Endothelial cell of umbilical vein (primary cell): Measurements from ENCODE around the gene CHRM4. TPM values are rescaled to one million over a fixed set of nuclear protein-coding genes. Genes with fewer than 3 reads are reported as not detected.

ENCODE experiments used
- BruUV-seq: library from RNA; stranded (reverse); fragments of 400-500 nt; replicated peaks from 2 replicates; lab custom pipeline; 2021; lab: Mats Ljungman, UMichigan
- CTCF ChIA-PET: fragments of 300-600, 350-600 bp; sonication (Branson Sonifier 250); formaldehyde crosslinking; loops from one replicate; lab custom pipeline; 2021; ENCODE audit warnings: antibody characterized with exemption, inconsistent platforms; lab: Charles Lee
- POLR2A ChIA-PET: fragments of 300-600, 350-600 bp; sonication (Branson Sonifier 250); formaldehyde crosslinking; loops from one replicate; lab custom pipeline; 2021; ENCODE audit warnings: antibody characterized with exemption, inconsistent platforms; lab: Charles Lee
- DNase-seq: peaks from one replicate; pipeline ENCODE4 v3.0.0-alpha.2; 2011; ENCODE audit warnings: low read depth, low spot score
- FAIRE-seq: peaks from 2 replicates; lab custom pipeline; 2011; peaks lifted over from hg19 to GRCh38; lab: Jason Lieb, UNC
- H2AFZ ChIP-seq: 2 replicates; pipeline ENCODE4 v1.6.0; 2012; ENCODE audit warnings: low read depth, low read length, control low read depth, inconsistent platforms
- H3K27ac ChIP-seq: 2 replicates; pipeline ENCODE4 v1.5.1; 2011; ENCODE audit warnings: low read depth, mild to moderate bottlenecking, control low read depth, low read length, moderate library complexity; ENCODE audit not compliant: insufficient read depth
- H3K27me3 ChIP-seq, 2 experiments: 2 replicates each; pipeline versions ENCODE4 v1.6.0 to v1.6.1; 2011; ENCODE audit warnings: low read length in 2 of 2, mixed read lengths in 1 of 2; ENCODE audit not compliant: control insufficient read depth in 2 of 2, insufficient read depth in 2 of 2
- H3K36me3 ChIP-seq, 2 experiments: 2 replicates in 1 of 2; 3 replicates in 1 of 2; pipeline ENCODE4 v1.5.1; 2011; ENCODE audit warnings: low read length in 2 of 2, mild to moderate bottlenecking in 1 of 2, moderate library complexity in 1 of 2; ENCODE audit not compliant: control insufficient read depth in 2 of 2, insufficient read depth in 2 of 2; ENCODE audit errors: extremely low read depth in 1 of 2
- H3K4me1 ChIP-seq: 3 replicates; pipeline ENCODE4 v1.5.1; 2011; ENCODE audit warnings: mild to moderate bottlenecking, low read length; ENCODE audit not compliant: control insufficient read depth, insufficient read depth; ENCODE audit errors: extremely low read depth
- H3K4me2 ChIP-seq: 2 replicates; pipeline ENCODE4 v1.6.1; 2011; ENCODE audit warnings: low read length, control low read depth, mixed read lengths; ENCODE audit not compliant: insufficient read depth
- H3K4me3 ChIP-seq, 3 experiments: fragments of 200-600 bp in 1 of 3; sonication (generic), shearing (Covaris generic) in 1 of 3; replicated peaks in 1 of 3; 2 replicates each; pipeline ENCODE4 v1.5.1; 2011 to 2016; ENCODE audit warnings: control low read depth in 3 of 3, low read length in 3 of 3, mild to moderate bottlenecking in 2 of 3, inconsistent platforms in 1 of 3, low read depth in 1 of 3, moderate library complexity in 1 of 3; ENCODE audit not compliant: insufficient read depth in 1 of 3
- H3K79me2 ChIP-seq: 2 replicates; pipeline ENCODE4 v1.6.0; 2012; ENCODE audit warnings: low read length, inconsistent platforms; ENCODE audit not compliant: control insufficient read depth, insufficient read depth
- H3K9ac ChIP-seq: replicated peaks from 2 replicates; pipeline ENCODE3; 2011; ENCODE audit warnings: low read length, control low read depth; ENCODE audit not compliant: insufficient read depth; ENCODE audit errors: extremely low read depth
- H3K9me1 ChIP-seq: replicated peaks from 3 replicates; pipeline ENCODE4 v1.6.0; 2011; ENCODE audit warnings: mild to moderate bottlenecking, low read length; ENCODE audit not compliant: control insufficient read depth, insufficient read depth; ENCODE audit errors: extremely low read depth
- H3K9me3 ChIP-seq: replicated peaks from 2 replicates; pipeline ENCODE4 v1.5.1; 2012; ENCODE audit warnings: low read length, inconsistent platforms; ENCODE audit not compliant: control insufficient read depth, insufficient read depth
- H4K20me1 ChIP-seq: replicated peaks from 2 replicates; pipeline ENCODE3; 2011; ENCODE audit warnings: mild to moderate bottlenecking, low read length; ENCODE audit not compliant: control insufficient read depth, insufficient read depth; ENCODE audit errors: extremely low read depth
- CTCF ChIP-seq, 2 donors: IDR thresholded peaks; 1 replicate in 1 of 2; 2 replicates in 1 of 2; pipeline ENCODE4 v1.5.1; 2011; ENCODE audit warnings: low read length in 2 of 2, mild to moderate bottlenecking in 2 of 2, moderate library complexity in 2 of 2, control low read depth in 1 of 2, inconsistent platforms in 1 of 2, low read depth in 1 of 2; ENCODE audit not compliant: insufficient read depth in 1 of 2; ENCODE audit errors: extremely low read depth in 1 of 2
- EZH2 ChIP-seq: IDR thresholded peaks from 2 replicates; pipeline ENCODE4 v1.6.1; 2012; ENCODE audit warnings: borderline replicate concordance, low read depth, mild to moderate bottlenecking, moderate library complexity, low read length, inconsistent platforms; ENCODE audit not compliant: severe bottlenecking
- FOS ChIP-seq: IDR thresholded peaks from 2 replicates; pipeline ENCODE4 v1.6.1; 2011; ENCODE audit warnings: mild to moderate bottlenecking, low read length, moderate library complexity, borderline replicate concordance; ENCODE audit not compliant: insufficient read depth
- GATA2 ChIP-seq: IDR thresholded peaks from 2 replicates; pipeline ENCODE4 v1.7.0; 2011; ENCODE audit warnings: low read depth, mild to moderate bottlenecking, moderate library complexity, mixed read lengths, low read length; ENCODE audit not compliant: insufficient read length, insufficient read depth
- JUN ChIP-seq: IDR thresholded peaks from 2 replicates; pipeline ENCODE4 v1.6.1; 2011; ENCODE audit warnings: borderline replicate concordance, low read depth; ENCODE audit not compliant: insufficient read length, insufficient read depth
- MYC ChIP-seq: IDR thresholded peaks from one replicate; pipeline ENCODE4 v1.6.1; 2011; ENCODE audit warnings: mild to moderate bottlenecking, low read depth, low read length
- POLR2A ChIP-seq: IDR thresholded peaks from 2 replicates; pipeline ENCODE4 v1.6.1; 2012; ENCODE audit warnings: low read depth, mild to moderate bottlenecking, control low read depth, low read length
- POLR2AphosphoS5 ChIP-seq: IDR thresholded peaks from 2 replicates; pipeline ENCODE4 v1.6.1; 2012; ENCODE audit warnings: low read depth, mild to moderate bottlenecking, control low read depth, low read length, moderate library complexity; ENCODE audit not compliant: insufficient read depth
- dilution Hi-C: fragments of 300-500 bp; cut with MboI; formaldehyde crosslinking; loops from one replicate; pipeline ENCODE4 v1.15.0; 2019; ENCODE audit warnings: low sequenced_read_pairs; ENCODE audit not compliant: extremely low pct_ligation_motif_present
- intact Hi-C: fragments of 100-400 bp; cut with micrococcal nuclease; formaldehyde crosslinking; loops from one replicate; pipeline ENCODE4 v1.10.0; 2022
- polyA plus RNA-seq, 4 experiments: library from polyadenylated mRNA; depleted of rRNA in 3 of 4; stranded (reverse) in 3 of 4; unstranded in 1 of 4; fragments of >200 nt; gene quantifications; 2 replicates each; pipeline versions ENCODE4 v1.2.1 to v1.2.3, GENCODE V29; 2011 to 2012; ENCODE audit warnings: missing spikeins in 1 of 4
- total RNA-seq: library from RNA; stranded (reverse); gene quantifications from 2 replicates; pipeline ENCODE4 v1.2.3, GENCODE V29; 2021
- TF ChIP-seq, protein P1 (sequence below): IDR thresholded peaks from 2 replicates; pipeline ENCODE4 v1.6.1; 2011; ENCODE audit not compliant: insufficient read depth, insufficient read length

CHRM4 gene
- total and polyA plus RNA-seq, 2 donors (not counting 3 experiments of a cell fraction or from before 2014, with no cell fraction given) = 0.04 to 0.22 TPM

GRCh38 chr11:46339816-46340215, 51.8 kb downstream of the CHRM4 start:
- no peak overlapping the region for H3K27ac ChIP-seq
- peaks cover 0 to 5% of the 10 kb centered on the region in 2 experiments for H3K27me3 ChIP-seq
- no peaks in the 10 kb centered on the region for H3K9me1 ChIP-seq
- no peaks in the 10 kb centered on the region for H4K20me1 ChIP-seq
- FAIRE-seq (no peak), DNase-seq (no peak)
- intact Hi-C loops = no loop called here
- dilution Hi-C loops = no loop called here
- H3K36me3 ChIP-seq = no peaks in the 10 kb centered on the region
- peaks cover 17% of the 10 kb centered on the region for H3K4me1 ChIP-seq
- no TSS peak for BruUV-seq
- TF ChIP-seq POLR2A (no peak), CTCF (IDR thresholded peaks at IDR 0.05; ENCODE audit: extremely low read depth in 1 of 2, insufficient read depth in 1 of 2, low read depth in 1 of 2, low read length in 2 of 2) (no peak), GATA2 (no peak), MYC (no peak), FOS (no peak), JUN (no peak), EZH2 (no peak), POLR2AphosphoS5 (no peak)
- TF ChIP-seq, protein P1, sequence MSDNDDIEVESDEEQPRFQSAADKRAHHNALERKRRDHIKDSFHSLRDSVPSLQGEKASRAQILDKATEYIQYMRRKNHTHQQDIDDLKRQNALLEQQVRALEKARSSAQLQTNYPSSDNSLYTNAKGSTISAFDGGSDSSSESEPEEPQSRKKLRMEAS = no peak
- no peak overlapping the region for H2AFZ ChIP-seq
- no peak overlapping the region for H3K9ac ChIP-seq
- no peaks in the 10 kb centered on the region for H3K9me3 ChIP-seq
- ChIA-PET POLR2A (no interaction called here), CTCF (interaction anchor here (1.0 to 2.8 kb wide), 4 partner anchors 10 to 100 kb away, joined by 4 to 11 read pairs (median 5); no protein-coding TSS in a partner anchor)
- no peak overlapping the region for H3K4me2 ChIP-seq
- no peaks in the 10 kb centered on the region for H3K79me2 ChIP-seq
- H3K4me3 ChIP-seq = no peak overlapping the region
